GDM1 (cell line): Measurements from ENCODE around the gene MCCC2.
"Not testable (repeated sequence)": the region's sequence is repeated elsewhere in the genome, so short reads cannot be mapped to it uniquely, and the experiment has no call there.

Experiments used
- DNase-seq: peaks from one replicate; lab custom pipeline; 2025; lab: John Stamatoyannopoulos, UW

MCCC2 gene

GRCh38 chr5:71663191-71663969 lies 76.2 kb downstream of the MCCC2 start:
- DNase-seq = no peak

DNA sequence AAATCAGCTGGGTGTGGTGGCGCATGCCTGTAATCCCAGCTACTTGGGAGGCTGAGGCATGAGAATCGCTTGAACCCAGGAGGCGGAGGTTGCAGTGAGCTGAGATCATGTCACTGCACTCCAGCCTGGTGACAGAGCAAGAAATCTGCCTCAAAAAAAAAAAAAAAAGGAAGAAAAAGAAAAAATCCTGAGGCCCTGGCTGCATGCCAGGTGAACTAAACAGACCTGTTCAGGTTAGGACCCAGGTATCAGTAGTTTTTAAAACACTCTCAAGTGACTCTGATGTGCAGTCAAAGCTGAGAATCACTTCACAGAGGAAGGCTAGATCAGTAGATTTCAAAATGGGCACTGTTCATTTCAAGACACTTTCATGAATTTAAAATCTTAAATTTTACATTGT lies 77.5 kb downstream of the MCCC2 start:
- DNase-seq = not testable (repeated sequence)

- no peak for DNase-seq
These were observed 79.2 kb downstream of the MCCC2 start for GRCh38 chr5:71666321-71666720.

DNA sequence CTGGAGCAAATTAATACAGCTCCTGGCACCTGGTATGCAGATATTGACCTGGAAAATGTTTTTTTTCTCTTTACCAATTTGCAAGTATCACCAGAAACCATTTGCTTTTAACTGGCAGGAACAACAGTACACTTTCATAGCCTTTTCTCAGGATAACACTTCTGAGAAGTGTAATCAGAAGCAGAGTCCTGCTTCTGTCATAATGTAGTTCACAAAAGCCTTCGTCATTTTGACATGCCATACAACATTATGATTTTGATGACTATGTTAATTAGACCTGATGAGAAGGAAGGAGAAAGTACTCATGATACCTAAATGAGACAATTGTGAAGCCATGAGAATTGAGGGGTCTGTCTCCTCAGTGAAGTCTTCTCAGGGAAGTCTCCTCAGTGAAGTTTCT lies 90.8 kb downstream of the MCCC2 start:
- no peak for DNase-seq

DNA sequence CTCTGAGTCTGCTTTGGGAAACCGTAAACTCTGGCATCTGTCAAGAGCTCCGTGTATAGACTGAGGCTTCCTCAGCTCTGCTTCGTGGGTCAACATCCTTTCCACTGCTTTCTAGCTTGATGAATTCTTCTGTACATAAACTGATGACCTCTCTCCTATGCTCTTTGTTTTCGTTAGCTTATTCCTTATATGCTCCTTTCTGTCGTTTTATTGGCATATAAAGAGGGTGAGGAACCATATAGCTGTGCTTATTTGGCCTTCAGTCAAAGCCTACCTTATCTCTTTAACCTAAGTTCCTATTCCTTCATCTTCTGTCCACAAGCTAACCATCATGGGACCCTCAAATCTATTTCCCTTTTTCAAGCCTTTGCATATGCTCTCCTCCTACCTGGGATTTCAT lies 92.6 kb downstream of the MCCC2 start:
- DNase-seq = no peak

DNA sequence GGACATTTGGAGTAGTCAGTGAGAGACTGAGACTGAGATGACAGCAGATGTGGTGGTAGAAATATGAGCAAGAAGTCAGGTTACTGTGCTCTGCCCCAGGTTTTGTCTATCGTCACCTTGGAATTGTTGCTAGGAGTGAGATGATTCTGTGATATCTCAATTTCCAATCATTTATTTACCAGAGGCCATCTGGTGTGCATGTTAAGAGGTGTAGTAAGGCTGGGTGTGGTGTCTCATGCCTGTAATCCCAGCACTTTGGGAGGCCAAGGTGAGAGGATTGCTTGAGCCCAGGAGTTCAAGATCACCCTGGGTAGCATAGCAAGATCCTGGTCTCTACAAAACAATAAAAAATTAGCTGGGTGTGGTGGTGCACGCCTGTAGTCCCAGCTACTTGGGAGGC lies 93.4 kb downstream of the MCCC2 start:
- DNase-seq = no peak

DNA sequence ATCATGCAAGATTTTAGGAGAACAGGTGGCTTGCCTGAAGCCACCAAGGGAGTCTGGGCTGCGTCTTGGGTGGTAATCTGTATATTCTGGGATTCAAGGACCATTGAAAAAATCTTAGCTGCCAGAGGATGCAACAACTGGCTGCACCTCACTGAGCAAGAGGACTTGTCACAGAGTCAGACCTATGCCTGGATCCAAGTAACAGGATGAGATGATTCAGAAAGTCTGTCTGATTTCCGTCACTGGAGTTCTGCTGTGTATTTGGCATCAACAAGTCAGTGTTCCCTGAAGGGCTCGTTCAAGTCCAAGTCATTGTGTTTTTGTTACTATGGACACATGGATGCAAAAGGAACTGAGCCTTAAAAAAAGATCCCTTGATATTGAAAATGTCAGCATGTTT lies 94.2 kb downstream of the MCCC2 start:
- DNase-seq = no peak

- no peak for DNase-seq
These were observed 97.2 kb downstream of the MCCC2 start for GRCh38 chr5:71684309-71684708.

GRCh38 chr5:71693828-71694427 lies 106.8 kb downstream of the MCCC2 start:
- DNase-seq = no peak

DNA sequence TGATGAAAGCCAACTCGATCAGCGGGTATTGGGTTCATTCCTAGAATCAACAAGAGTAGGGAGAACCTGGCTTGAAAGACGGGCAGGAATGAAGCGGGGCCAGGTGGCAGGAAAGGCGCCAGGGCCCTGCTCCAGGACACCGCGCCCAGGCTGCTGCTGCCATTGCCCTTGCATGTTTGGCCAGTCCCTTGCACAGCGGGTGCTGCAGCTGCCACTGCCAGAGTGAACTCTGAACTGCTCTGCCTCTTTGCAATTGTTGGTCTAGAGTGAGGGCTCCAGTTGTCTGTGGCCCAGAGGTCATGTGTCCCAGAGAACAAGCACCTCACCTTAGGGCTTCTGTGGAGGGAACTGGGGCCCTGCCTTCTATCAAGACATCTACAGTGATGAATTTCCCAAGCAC lies 107.9 kb downstream of the MCCC2 start:
- DNase-seq = no peak

GRCh38 chr5:71695595-71695994 lies 108.5 kb downstream of the MCCC2 start:
- DNase-seq = no peak

DNA sequence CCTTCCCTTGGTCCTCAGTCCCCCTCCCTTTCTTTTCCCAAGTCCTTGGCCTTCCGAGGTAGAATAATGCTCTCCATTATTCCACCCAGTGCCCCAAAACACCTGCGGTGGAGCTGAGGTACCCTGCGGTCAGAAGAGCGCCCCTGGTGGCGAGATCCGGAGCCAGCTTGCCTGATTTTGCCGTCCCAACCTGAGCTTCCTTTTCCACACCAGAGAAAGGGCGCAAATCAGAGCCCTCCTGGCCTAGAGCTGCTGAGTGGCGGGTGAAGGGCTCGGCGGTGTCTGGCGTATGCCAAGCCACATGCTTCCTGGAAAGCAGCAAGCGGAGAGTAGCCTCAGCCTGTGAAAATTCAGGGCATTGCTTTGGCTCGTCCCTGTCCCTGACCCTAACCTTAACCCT lies 110.8 kb downstream of the MCCC2 start:
- no peak for DNase-seq

- no peak for DNase-seq
These were observed 112.1 kb downstream of the MCCC2 start for GRCh38 chr5:71699233-71699632.

- no peak for DNase-seq
These were observed 112.6 kb downstream of the MCCC2 start for GRCh38 chr5:71699751-71700150.

DNA sequence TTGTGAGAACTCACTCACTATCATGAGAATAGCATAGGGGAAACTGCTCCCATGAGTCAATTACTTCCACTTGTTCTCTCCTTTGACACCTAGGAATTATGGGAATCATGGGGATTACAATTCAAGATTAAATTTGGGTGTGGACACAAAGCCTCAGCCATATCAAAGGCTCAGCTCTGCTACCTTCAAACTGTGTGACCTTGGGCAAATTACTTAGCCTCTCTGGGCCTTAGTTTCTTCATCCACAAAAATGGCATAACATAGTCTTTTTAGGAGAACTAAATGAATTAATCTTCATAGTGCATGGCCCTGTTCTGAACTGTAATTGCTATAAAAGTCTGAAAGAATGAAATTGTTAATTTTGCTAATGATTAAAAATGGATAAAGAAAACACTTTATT lies 113.7 kb downstream of the MCCC2 start:
- no peak for DNase-seq

- no peak for DNase-seq
These were observed 114.3 kb downstream of the MCCC2 start for GRCh38 chr5:71701407-71701806.

DNA sequence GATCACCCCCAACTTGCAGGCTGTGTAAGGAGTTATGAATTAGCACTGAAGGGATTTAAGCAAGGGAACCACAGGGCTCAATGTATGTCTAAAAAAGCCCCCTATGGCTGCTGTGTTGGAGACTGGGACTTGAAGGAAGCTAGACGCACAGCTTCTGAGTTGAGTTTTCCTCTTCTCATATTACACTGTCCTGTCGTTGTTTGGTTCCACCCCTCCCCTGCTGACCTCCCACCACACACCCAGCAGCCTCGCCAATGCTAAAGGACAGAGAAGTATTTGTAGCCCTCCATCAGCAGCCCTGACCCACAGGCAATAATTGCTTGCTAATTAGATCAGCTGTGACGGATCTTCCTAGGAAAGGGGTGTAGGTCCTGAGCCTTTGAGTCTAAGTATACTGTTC lies 116.8 kb downstream of the MCCC2 start:
- DNase-seq = no peak

DNA sequence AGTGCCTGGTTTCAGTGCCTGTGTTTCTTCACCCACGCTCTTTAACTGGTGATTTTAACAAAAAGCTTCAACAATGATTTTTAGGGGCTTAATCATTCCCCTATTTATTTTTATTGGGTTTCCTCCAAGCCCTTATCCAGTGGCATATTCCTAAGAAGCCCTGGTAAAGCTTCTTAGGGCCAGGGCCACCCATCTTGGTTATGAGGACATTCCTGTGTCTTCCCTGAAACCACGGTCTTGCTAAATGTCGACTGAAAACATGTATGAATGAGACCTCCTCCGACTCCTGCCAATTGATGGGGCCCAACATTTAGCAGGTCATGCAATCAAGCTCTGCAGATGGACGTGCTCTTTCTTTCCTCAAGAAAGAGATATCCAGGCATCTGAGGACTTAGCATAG lies 118.3 kb downstream of the MCCC2 start:
- DNase-seq = no peak

- no peak for DNase-seq
These were observed 119.8 kb downstream of the MCCC2 start for GRCh38 chr5:71706906-71707305.
